GM19397 (cell line): Measurements from ENCODE around the gene WNK4.

ENCODE experiments used
- ATAC-seq: cut with Tn5 transposase; IDR thresholded peaks from one replicate; pipeline ENCODE4 v1.9.1; 2021; ENCODE audit warnings: mild to moderate bottlenecking, moderate library complexity; ENCODE audit not compliant: unreplicated experiment

WNK4 gene

GRCh38 chr17:42795465-42795864 is 15.1 kb downstream of the WNK4 start:
- ATAC-seq, result no peak

GRCh38 chr17:42796066-42796758 is 15.8 kb downstream of the WNK4 start:
- ATAC-seq, result no peak

GRCh38 chr17:42797067-42798007 is 16.9 kb downstream of the WNK4 start:
- no peak for ATAC-seq

- ATAC-seq, result no peak
Observed at GRCh38 chr17:42798011-42798382, 17.6 kb downstream of the WNK4 start.

GRCh38 chr17:42798383-42799380 is 18.3 kb downstream of the WNK4 start, which contains the start of the genes CNTD1 and COA3:
Gene CNTD1 (plus strand): TSS chr17:42798861. CDS start chr17:42799068, 207 bp downstream.
Gene COA3 (minus strand): TSS chr17:42798704. CDS start chr17:42798681, 23 bp downstream.
- ATAC-seq, result peak; percentile 80

- ATAC-seq, result no peak
Observed at GRCh38 chr17:42803074-42803883, 22.9 kb downstream of the WNK4 start.

- no peak for ATAC-seq
Observed at GRCh38 chr17:42804918-42805367, 24.5 kb downstream of the WNK4 start.

GRCh38 chr17:42806249-42806648 is 25.8 kb downstream of the WNK4 start:
- ATAC-seq, result no peak

- no peak for ATAC-seq
Observed at GRCh38 chr17:42809250-42809649, 28.8 kb downstream of the WNK4 start.

- ATAC-seq, result no peak
Observed at GRCh38 chr17:42814633-42815399, 34.4 kb downstream of the WNK4 start.

GRCh38 chr17:42817866-42818265 is 37.5 kb downstream of the WNK4 start:
- ATAC-seq, result no peak

GRCh38 chr17:42818379-42818778 is 38.0 kb downstream of the WNK4 start:
- no peak for ATAC-seq

GRCh38 chr17:42819939-42820535 is 39.6 kb downstream of the WNK4 start:
- ATAC-seq, result no peak

- no peak for ATAC-seq
Observed at GRCh38 chr17:42821176-42821575, 40.8 kb downstream of the WNK4 start.

- ATAC-seq, result no peak
Observed at GRCh38 chr17:42827472-42827871, 47.1 kb downstream of the WNK4 start.

- ATAC-seq, result no peak
Observed at GRCh38 chr17:42830971-42831370, 50.6 kb downstream of the WNK4 start.

GRCh38 chr17:42832213-42832933 is 52.0 kb downstream of the WNK4 start:
- no peak for ATAC-seq
